ENCODE measurements around the gene TRRAP.

DNA sequence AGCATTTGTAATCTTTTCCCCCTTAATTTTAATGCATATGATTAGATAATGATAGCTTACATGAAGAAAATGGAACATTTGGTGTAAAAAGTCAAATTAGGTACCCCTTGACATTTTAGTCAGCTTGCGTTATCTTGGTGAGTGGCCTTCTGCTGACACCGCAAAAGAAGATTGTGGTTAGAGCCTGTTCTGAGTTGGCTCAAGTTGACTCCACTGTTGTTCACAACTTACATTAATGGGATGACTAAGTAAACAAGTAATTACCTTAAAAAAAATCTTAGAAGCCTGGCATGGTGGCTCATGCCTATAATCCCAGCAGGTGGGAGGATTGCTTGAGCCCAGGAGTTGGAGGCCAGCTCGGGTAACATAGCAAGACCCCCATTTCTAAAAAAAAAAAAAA, 24.2 kb downstream of the TRRAP start:
- TF ChIP-seq, protein P1, sequence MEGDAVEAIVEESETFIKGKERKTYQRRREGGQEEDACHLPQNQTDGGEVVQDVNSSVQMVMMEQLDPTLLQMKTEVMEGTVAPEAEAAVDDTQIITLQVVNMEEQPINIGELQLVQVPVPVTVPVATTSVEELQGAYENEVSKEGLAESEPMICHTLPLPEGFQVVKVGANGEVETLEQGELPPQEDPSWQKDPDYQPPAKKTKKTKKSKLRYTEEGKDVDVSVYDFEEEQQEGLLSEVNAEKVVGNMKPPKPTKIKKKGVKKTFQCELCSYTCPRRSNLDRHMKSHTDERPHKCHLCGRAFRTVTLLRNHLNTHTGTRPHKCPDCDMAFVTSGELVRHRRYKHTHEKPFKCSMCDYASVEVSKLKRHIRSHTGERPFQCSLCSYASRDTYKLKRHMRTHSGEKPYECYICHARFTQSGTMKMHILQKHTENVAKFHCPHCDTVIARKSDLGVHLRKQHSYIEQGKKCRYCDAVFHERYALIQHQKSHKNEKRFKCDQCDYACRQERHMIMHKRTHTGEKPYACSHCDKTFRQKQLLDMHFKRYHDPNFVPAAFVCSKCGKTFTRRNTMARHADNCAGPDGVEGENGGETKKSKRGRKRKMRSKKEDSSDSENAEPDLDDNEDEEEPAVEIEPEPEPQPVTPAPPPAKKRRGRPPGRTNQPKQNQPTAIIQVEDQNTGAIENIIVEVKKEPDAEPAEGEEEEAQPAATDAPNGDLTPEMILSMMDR (IDR thresholded peaks at IDR 0.05) = no peak
- no peak for TF ChIP-seq POLR2AphosphoS5 (IDR thresholded peaks at IDR 0.05)
- TF ChIP-seq POLR2A (IDR thresholded peaks at IDR 0.05) = no peak
